Measurements from ENCODE around the gene GRM4. TPM values are rescaled to one million over a fixed set of nuclear protein-coding genes. Genes with fewer than 3 reads are reported as not detected.
"Not testable (repeated sequence)": the region's sequence is repeated elsewhere in the genome, so short reads cannot be mapped to it uniquely, and the experiment has no call there.

Gene GRM4
- total RNA-seq, 1 experiment from 2014 or later = not detected

DNA sequence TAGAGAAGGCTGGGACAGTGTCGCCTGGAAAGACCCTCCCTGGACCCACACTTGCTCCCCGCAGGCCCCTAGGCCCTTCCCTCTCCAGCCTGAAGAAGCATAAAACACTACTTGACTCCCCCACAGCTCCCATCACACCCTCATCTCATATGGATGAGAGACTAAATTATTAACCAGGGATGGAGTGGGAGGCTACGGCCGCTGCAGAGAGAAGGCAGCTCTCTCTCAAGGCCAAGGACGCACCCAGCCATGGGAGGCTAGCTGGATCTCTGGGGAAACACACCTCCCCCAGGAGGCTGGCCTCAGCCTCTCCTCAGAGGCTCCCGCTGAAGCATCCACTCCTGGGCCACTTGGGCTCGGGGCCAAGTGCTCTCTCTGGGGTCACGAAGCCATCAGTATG lies 102.5 kb downstream of the GRM4 start:
- no TSS peak for BruUV-seq (replicated peaks)
- H2AFZ ChIP-seq (ENCODE audit: low read length) = no peak overlapping the region
- no peaks in the 10 kb centered on the region for H3F3A ChIP-seq (ENCODE audit: low read length, unreplicated experiment)
- TF ChIP-seq CTCF (conservative IDR thresholded peaks at IDR 0.05; ENCODE audit: low read depth, low read length) (no peak), EZH2 (IDR thresholded peaks at IDR 0.05; ENCODE audit: low read length, unreplicated experiment) (no peak), EZH2phosphoT487 (IDR thresholded peaks at IDR 0.05; ENCODE audit: borderline replicate concordance, low read length) (no peak)
- H3K4me2 ChIP-seq (ENCODE audit: low read length) = no peak overlapping the region
- no peaks in the 10 kb centered on the region for H3K36me3 ChIP-seq (ENCODE audit: low read depth, low read length)
- CTCF ChIA-PET = no interaction called here
- no peaks in the 10 kb centered on the region for H3K9me3 ChIP-seq (ENCODE audit: low read length)
- no peak overlapping the region for H3K9ac ChIP-seq (ENCODE audit: low read length)
- ATAC-seq (no peak), DNase-seq (no peak)
- H4K20me1 ChIP-seq (ENCODE audit: low read length) = no peaks in the 10 kb centered on the region
- POLR2A ChIA-PET (ENCODE audit: unreplicated experiment) = no interaction called here
- intact Hi-C loops (cut with micrococcal nuclease) = no loop called here
- H3K27me3 ChIP-seq (ENCODE audit: low read length) = peaks cover 6% of the 10 kb centered on the region; the same call in 1 of the 2 replicates
- H3K4me3 ChIP-seq (ENCODE audit: low read length) = no peak overlapping the region
- H3K27ac ChIP-seq (ENCODE audit: low read length) = no peak overlapping the region
- H3K4me1 ChIP-seq (ENCODE audit: insufficient read depth, low read length) = no peaks in the 10 kb centered on the region
- H3K79me2 ChIP-seq (ENCODE audit: low read length) = no peaks in the 10 kb centered on the region
- no peaks in the 10 kb centered on the region for H3K9me2 ChIP-seq (replicated peaks; ENCODE audit: low read length)

GRCh38 chr6:34041998-34042397 lies 103.9 kb downstream of the GRM4 start:
- H3K27me3 ChIP-seq (ENCODE audit: low read length); BruUV-seq (replicated peaks); H3K27ac ChIP-seq (ENCODE audit: low read length); ATAC-seq; DNase-seq; H3K4me2 ChIP-seq (ENCODE audit: low read length); H3K4me3 ChIP-seq (ENCODE audit: low read length); CTCF ChIA-PET; H3K9me3 ChIP-seq (ENCODE audit: low read length); intact Hi-C loops (cut with micrococcal nuclease); H2AFZ ChIP-seq (ENCODE audit: low read length); H3K79me2 ChIP-seq (ENCODE audit: low read length); H4K20me1 ChIP-seq (ENCODE audit: low read length); H3K36me3 ChIP-seq (ENCODE audit: low read depth, low read length); H3K9ac ChIP-seq (ENCODE audit: low read length); H3K4me1 ChIP-seq (ENCODE audit: insufficient read depth, low read length); H3K9me2 ChIP-seq (replicated peaks; ENCODE audit: low read length); H3F3A ChIP-seq (ENCODE audit: low read length, unreplicated experiment): not testable (repeated sequence)
- POLR2A ChIA-PET (ENCODE audit: unreplicated experiment) = interaction anchor here (0.6 kb wide), 1 partner anchor 19 kb away, joined by 3 read pairs; no protein-coding TSS in a partner anchor

GRCh38 chr6:34041385-34041784 lies 104.5 kb downstream of the GRM4 start:
- ChIA-PET POLR2A (ENCODE audit: unreplicated experiment) (interaction anchor here (0.6 kb wide), 1 partner anchor 19 kb away, joined by 3 read pairs; no protein-coding TSS in a partner anchor), CTCF (no interaction called here)
- no peak for ATAC-seq
- Histone ChIP-seq H3K4me3 (ENCODE audit: low read length) (no peak overlapping the region), H3K27me3 (ENCODE audit: low read length) (0 out of 2 replicates have a peak, but pooled peaks cover 3% of the 10 kb centered on the region), H3K9me2 (replicated peaks; ENCODE audit: low read length) (no peaks in the 10 kb centered on the region), H3K9ac (ENCODE audit: low read length) (no peak overlapping the region), H3K36me3 (ENCODE audit: low read depth, low read length) (no peaks in the 10 kb centered on the region), H3K27ac (ENCODE audit: low read length) (no peak overlapping the region), H3K9me3 (ENCODE audit: low read length) (no peaks in the 10 kb centered on the region), H3K4me2 (ENCODE audit: low read length) (no peak overlapping the region), H3K4me1 (ENCODE audit: insufficient read depth, low read length) (no peaks in the 10 kb centered on the region), H4K20me1 (ENCODE audit: low read length) (no peaks in the 10 kb centered on the region), H3K79me2 (ENCODE audit: low read length) (no peaks in the 10 kb centered on the region), H2AFZ (ENCODE audit: low read length) (no peak overlapping the region), H3F3A (ENCODE audit: low read length, unreplicated experiment) (no peaks in the 10 kb centered on the region)
- intact Hi-C loops (cut with micrococcal nuclease) = no loop called here
- no TSS peak for BruUV-seq (replicated peaks)
- TF ChIP-seq EZH2 (IDR thresholded peaks at IDR 0.05; ENCODE audit: low read length, unreplicated experiment) = no peak
- TF ChIP-seq CTCF (conservative IDR thresholded peaks at IDR 0.05; ENCODE audit: low read depth, low read length) = no peak
- TF ChIP-seq EZH2phosphoT487 (IDR thresholded peaks at IDR 0.05; ENCODE audit: borderline replicate concordance, low read length) = no peak
- no peak for DNase-seq
